GM12801 (cell line): ENCODE data around the gene FYN.

Experiments used
- CTCF ChIP-seq: IDR thresholded peaks from one replicate; pipeline ENCODE4 v1.5.1; 2011; ENCODE audit warnings: control low read depth; ENCODE audit not compliant: insufficient read length; ENCODE audit errors: extremely low read depth

FYN gene

GRCh38 chr6:111686249-111686931 lies 186.9 kb downstream of the FYN start:
- TF ChIP-seq CTCF = no peak

GRCh38 chr6:111685526-111685925 lies 187.7 kb downstream of the FYN start:
- no peak for TF ChIP-seq CTCF

GRCh38 chr6:111685058-111685457 lies 188.2 kb downstream of the FYN start:
- no peak for TF ChIP-seq CTCF

- TF ChIP-seq CTCF = no peak
Measured at GRCh38 chr6:111683749-111684267, 189.4 kb downstream of the FYN start.

- no peak for TF ChIP-seq CTCF
Measured at GRCh38 chr6:111683157-111683556, 190.1 kb downstream of the FYN start.

GRCh38 chr6:111681860-111682259 lies 191.4 kb downstream of the FYN start:
- no peak for TF ChIP-seq CTCF

GRCh38 chr6:111680015-111680712 lies 193.1 kb downstream of the FYN start:
- TF ChIP-seq CTCF = no peak
